Measurements from ENCODE around the gene C2CD2.

- TF ChIP-seq CTCF (conservative IDR thresholded peaks at IDR 0.05; ENCODE audit: low read length) (no peak), EZH2phosphoT487 (IDR thresholded peaks at IDR 0.05; ENCODE audit: borderline replicate concordance) (no peak)
Measured at GRCh38 chr21:41852929-41853320, 100.9 kb downstream of the C2CD2 start.
